K562 treated with DMSO at 1 percent for 4 hours (cell line): ENCODE results near the gene UNC80. TPM values are rescaled to one million over a fixed set of nuclear protein-coding genes. Genes with fewer than 3 reads are reported as not detected.

ENCODE experiments used
- total RNA-seq: library from RNA; unstranded; fragments of 300-600 nt; gene quantifications from 2 replicates; pipeline ENCODE4 v1.2.3, GENCODE V29; 2022; ENCODE audit not compliant: insufficient read depth

UNC80 gene
- total RNA-seq: not detected in 2 replicates

GRCh38 chr2:209771474-209772289 is at the start of gene UNC80:
UNC80 (plus strand) TSS chr2:209771832; CDS start chr2:209772073, 241 bp downstream.

GRCh38 chr2:210002158-210003157 is 230.8 kb downstream of the UNC80 start, which contains the start of gene RPE:
RPE (plus strand) TSS chr2:210002638; CDS start chr2:210002662, 24 bp downstream.

Other genes starting within 250 kb of the UNC80 start
- 9.7 and 11.6 TPM in 2 replicates for gene RPE, start 230.8 kb downstream of the UNC80 start, total RNA-seq